GM19023 (cell line): ENCODE data around the gene RAP1GDS1.
"Not testable (repeated sequence)": the region's sequence is repeated elsewhere in the genome, so short reads cannot be mapped to it uniquely, and the experiment has no call there.

ENCODE experiments used
- ATAC-seq: cut with Tn5 transposase; IDR thresholded peaks from one replicate; pipeline ENCODE4 v1.9.1; 2021; ENCODE audit warnings: mild to moderate bottlenecking, moderate library complexity; ENCODE audit not compliant: unreplicated experiment

The RAP1GDS1 gene

DNA sequence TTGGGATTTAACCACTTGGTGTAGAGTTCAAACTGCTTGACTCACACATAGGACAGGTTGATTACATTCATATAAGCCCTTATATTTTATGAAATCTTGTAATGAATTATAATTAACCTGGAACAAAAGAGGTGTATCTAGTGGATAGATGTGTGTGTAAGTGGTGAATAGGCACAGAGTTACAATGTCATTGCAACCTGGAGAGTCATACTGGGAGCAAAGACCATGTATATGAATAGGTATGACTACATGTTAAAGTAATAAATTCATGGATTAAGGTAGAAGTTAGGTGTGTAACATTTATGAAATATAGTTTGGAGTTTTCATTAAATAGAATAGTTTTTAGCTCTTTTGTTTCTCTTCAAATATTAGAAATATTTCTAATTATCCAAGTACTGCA, 26.1 kb downstream of the RAP1GDS1 start:
- ATAC-seq, result no peak

DNA sequence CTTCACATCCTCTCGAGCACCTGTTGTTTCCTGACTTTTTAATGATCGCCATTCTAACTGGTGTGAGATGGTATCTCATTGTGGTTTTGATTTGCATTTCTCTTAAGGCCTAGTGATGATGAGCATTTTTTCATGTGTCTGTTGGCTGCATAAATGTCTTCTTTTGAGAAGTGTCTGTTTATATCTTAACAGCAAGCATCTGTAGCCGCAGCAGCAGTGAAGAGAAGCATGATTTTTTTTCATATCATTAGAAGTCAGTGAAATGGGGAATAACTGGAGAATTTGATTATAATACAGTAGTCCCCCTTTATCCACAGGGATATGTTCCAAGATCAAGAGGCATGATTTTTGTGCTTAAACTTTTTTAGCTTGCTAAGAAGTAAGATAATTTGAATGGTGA, 27.5 kb downstream of the RAP1GDS1 start:
- peak; percentile 52 for ATAC-seq

GRCh38 chr4:98289375-98289774, 28.2 kb downstream of the RAP1GDS1 start:
- no peak for ATAC-seq

GRCh38 chr4:98290511-98290910, 29.3 kb downstream of the RAP1GDS1 start:
- no peak for ATAC-seq

DNA sequence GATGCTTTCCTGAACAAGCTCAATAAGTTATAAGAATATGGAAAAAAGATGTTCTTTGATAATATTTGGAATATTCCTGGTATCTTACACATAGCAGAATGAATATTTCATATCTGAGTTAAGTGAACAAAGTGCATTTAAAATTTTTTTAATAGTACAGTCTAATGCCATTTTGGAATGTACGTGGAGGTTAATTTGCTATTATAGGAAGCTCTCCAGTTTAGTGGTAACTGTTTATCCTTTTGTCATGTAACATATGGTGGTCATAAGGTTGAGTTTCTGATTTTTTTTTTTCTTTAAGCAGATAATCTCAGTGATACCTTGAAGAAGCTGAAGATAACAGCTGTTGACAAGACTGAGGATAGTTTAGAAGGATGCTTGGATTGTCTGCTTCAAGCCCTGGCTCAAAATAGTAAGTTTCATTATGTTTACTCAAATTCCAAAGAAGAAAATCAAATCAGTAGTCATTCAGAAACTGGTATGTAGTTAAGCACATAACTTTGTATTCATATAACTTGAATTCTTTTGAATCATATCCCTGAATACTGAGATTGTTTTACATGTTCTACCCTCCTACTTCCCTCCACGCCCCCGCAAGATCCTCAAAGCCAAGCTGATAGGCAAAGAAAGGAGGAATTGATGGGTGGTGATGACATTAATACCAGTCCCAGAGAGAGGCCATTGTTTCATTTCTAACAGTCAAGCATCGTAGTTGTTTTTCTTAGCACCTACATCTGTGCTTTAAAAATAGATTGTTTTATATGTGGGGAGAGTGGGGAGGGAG, 32.1 kb downstream of the RAP1GDS1 start:
- no peak for ATAC-seq

- no peak for ATAC-seq
Observed at GRCh38 chr4:98298022-98298421, 36.8 kb downstream of the RAP1GDS1 start.

- no peak for ATAC-seq
Observed at GRCh38 chr4:98300706-98301105, 39.5 kb downstream of the RAP1GDS1 start.

GRCh38 chr4:98305576-98305975, 44.4 kb downstream of the RAP1GDS1 start:
- no peak for ATAC-seq

- no peak for ATAC-seq
Observed at GRCh38 chr4:98310867-98311266, 49.7 kb downstream of the RAP1GDS1 start.

DNA sequence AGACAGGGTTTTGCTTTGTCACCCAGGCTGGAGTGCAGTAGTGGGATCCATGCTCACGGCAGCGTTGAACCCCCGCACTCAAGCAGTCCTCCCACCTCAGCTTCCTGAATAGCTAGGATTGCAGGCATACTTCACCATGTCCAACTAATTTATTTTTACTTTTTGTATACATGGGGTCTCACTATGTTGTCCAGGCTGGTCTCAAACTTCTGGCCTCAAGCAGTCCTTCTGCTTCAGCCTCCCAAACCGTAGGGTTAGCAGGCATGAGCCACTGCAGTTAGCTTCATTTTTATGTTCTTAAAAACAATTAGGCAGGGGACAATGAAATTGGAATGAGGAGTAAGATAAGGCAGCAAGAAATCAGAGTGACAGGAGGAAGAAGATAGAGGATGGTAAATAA, 50.5 kb downstream of the RAP1GDS1 start:
- no peak for ATAC-seq

- ATAC-seq, result no peak
Observed at GRCh38 chr4:98314791-98315565, 53.8 kb downstream of the RAP1GDS1 start.

DNA sequence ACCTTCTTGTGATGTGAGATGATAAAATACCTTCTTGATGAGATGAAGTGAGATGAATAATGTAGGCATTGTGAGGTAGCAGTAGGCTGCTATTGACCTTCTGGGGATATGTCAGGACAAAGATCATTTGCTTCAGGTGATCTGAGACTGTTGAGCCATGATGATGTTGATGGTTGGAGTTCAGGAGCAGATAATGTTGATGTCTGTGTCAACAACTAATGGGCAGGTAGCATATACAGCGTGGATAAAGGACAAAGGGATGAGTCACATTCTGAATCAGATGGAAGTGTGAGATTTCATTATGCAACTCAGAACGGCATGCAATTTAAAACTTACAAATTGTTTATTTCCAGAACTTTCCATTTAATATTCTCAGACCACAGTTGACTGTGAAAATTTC, 57.3 kb downstream of the RAP1GDS1 start:
- ATAC-seq, result no peak

DNA sequence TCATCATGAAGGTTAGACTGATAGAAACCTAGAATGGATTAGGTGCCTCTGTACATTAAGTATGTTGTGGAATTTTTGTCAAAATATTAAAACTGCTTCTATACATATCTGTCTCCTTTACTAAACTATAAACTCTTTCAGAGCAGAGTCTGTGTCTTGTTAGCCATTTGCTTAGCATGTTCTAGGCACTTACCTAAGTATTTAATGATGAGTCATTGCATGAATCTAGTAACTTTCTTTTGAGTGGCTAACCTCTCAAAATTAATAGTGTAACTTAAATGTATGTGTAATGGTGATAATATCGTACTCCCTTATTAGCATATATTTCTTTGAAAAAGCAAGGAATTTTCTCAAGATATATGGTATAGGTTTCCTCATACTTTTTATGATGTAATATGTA, 57.8 kb downstream of the RAP1GDS1 start:
- ATAC-seq, result no peak

DNA sequence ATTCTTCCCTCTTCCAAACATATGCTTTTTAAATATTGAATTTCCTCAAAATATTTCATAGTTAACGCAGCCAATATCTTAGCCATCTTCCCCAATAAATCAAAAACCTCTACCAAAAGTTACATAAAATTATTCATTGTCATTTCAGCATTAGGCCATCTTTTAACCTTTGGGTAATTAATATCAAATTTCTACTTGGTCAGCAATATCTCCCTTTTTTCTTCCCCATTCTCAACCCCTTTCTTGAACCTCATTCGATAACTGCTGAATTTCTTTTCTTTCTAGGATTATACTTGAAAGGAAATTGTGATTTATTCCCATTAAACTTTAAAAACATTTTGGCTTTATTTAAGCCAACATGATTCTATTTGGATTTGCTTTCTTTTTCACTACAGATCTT, 65.0 kb downstream of the RAP1GDS1 start:
- no peak for ATAC-seq

DNA sequence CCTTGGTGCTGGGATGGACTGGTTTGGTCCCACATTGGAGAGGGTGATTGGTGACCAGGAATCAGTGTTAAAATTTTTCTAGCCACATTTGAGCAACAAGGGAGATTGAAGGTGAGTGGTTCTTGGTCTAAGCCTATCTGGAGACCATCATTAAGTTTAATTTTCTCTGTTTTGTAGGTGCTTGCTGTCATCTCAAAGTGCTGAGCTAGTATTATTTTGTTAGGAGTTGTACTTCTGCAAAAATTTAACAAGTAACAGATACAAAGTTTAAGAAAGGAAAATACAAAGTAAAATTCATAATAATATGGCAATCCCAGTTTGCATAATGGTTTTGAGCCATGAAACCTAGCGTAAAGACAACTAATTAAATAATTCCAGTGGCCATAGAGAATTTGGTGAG, 66.5 kb downstream of the RAP1GDS1 start:
- ATAC-seq, result no peak

GRCh38 chr4:98329879-98330640, 68.9 kb downstream of the RAP1GDS1 start:
- not testable (repeated sequence) for ATAC-seq

DNA sequence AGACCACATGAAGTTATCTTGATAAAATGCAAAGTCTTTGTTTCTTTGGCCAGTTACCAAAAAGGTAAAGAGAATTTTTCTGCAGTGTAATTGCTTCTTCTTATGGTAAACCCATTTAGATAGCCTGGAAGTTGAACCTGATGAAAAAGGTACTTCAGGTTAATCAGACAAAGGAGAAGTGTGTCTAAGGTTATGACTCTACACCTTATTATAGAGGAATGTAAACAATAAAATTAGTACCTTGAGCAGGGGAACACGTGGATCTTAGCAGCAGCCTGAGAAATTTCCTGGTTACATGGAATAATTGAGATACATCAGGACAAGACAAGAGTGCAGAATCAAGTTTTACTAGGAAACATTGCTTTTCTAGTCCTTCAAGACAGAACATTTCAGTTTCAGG, 70.8 kb downstream of the RAP1GDS1 start:
- ATAC-seq, result no peak

DNA sequence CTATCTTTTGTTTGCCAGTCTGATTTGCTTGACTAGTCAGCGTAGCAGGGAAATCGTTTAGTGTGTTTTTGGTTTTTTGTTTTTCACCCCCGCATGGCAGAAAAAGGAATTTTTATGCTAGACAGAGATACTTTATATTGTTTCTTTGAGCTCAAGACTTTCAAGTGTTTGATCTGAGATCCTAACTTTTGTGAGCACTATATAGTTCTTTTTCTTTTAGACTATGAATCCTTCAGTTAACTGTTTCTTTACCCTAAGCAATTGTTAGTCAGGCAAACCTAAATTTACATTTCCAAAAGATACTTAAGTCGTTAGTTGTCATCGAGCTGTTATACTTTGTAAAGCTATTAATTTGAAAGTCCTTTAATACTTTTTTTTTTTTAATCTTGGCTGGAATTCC, 73.3 kb downstream of the RAP1GDS1 start:
- ATAC-seq, result no peak

DNA sequence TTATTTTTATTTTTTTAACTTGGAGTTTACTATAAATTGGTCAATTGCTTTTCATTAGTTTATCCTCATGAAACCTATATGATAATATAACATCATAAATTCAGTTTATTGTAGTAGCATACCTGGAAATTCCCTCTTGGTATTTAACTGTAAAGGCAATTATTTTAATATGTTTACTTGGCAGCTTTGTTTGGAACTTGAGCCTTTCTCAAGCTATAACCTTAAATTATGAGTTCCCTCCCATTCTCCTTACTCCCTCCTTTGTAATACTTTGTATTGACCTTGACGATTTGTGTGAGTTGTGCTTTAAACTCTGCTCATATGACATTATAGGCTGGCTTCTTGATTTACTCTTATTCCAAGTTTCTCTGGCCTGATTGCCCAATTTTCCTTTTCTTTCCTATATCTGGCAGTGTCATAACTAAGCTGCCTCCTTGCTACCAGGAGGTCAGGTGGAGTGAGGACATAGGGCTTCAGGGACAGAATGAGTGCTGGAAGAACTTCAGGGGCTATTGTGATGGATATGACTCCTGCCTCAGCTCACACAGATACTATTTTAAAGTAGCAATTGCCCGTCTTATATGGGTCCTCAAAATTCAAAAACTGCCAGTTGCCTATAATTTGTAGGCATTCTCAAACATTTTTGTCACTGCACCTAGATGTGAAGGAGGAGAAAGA, 77.7 kb downstream of the RAP1GDS1 start:
- ATAC-seq, result no peak

DNA sequence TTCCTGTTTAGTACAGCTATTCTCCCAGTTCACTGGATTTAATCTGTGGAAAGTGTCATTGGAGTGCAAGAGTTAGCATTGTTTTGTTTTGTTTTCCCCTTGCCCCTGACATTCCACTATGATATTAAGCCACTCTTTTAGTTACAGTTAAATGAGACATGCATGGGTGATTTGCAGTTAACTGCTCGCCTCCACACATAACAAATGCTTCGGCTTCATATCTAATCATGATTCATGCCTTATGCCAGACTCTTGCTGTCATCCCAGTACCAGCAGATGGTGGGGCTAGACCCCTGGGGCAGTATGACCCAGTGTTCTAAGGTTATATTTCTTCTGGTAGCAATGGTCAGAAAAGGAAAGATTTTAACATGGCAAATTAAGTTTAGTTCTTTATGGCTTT, 80.1 kb downstream of the RAP1GDS1 start:
- no peak for ATAC-seq

- no peak for ATAC-seq
Observed at GRCh38 chr4:98343626-98344025, 82.4 kb downstream of the RAP1GDS1 start.
